Aorta (tissue), 5 donors: ENCODE results near the gene ITIH3. TPM values are rescaled to one million over a fixed set of nuclear protein-coding genes. Genes with fewer than 3 reads are reported as not detected.
A peak's percentile ranks its signal among the peaks of the same experiment; 100 is the strongest.

Source experiments
- ATAC-seq: fragments of 200-7000 bp; cut with Tn5 transposase; one replicate; pipeline ENCODE4 v1.9.1; 2022; ENCODE audit warnings: moderate library complexity; ENCODE audit not compliant: low FRiP score
- DNase-seq, 2 donors: peaks; one replicate each; pipeline ENCODE4 v3.0.0-alpha.2; 2020
- H3K27ac ChIP-seq, 2 donors: one replicate each; pipeline ENCODE4 v1.5.1; 2013; ENCODE audit warnings: low read length in 2 of 2, mild to moderate bottlenecking in 2 of 2, moderate library complexity in 2 of 2, control low read depth in 1 of 2, inconsistent platforms in 1 of 2, low read depth in 1 of 2
- H3K27me3 ChIP-seq, 2 donors: one replicate each; pipeline ENCODE4 v1.6.1; 2013; ENCODE audit warnings: control low read depth in 1 of 2, low read length in 1 of 2, mild to moderate bottlenecking in 1 of 2, moderate library complexity in 1 of 2; ENCODE audit not compliant: insufficient read depth in 2 of 2, control insufficient read depth in 1 of 2
- H3K36me3 ChIP-seq, 2 donors: one replicate each; pipeline ENCODE4 v1.6.1; 2013; ENCODE audit warnings: control low read depth in 1 of 2, low read length in 1 of 2, mild to moderate bottlenecking in 1 of 2; ENCODE audit not compliant: insufficient read depth in 2 of 2, control insufficient read depth in 1 of 2
- H3K4me1 ChIP-seq, 2 donors: one replicate each; pipeline ENCODE4 v1.6.1; 2013; ENCODE audit warnings: low read length in 2 of 2, control low read depth in 1 of 2, mild to moderate bottlenecking in 1 of 2, moderate library complexity in 1 of 2; ENCODE audit not compliant: insufficient read depth in 2 of 2, control insufficient read depth in 1 of 2
- H3K4me3 ChIP-seq, 2 donors: one replicate each; pipeline ENCODE4 v1.5.1; 2013; ENCODE audit warnings: low read length in 2 of 2, control low read depth in 1 of 2, mild to moderate bottlenecking in 1 of 2
- H3K9me3 ChIP-seq: one replicate; pipeline ENCODE4 v1.6.1; 2013; ENCODE audit warnings: mild to moderate bottlenecking, low read length; ENCODE audit not compliant: control insufficient read depth
- WGBS, 2 donors: extraction: QIAGEN DNeasy Blood & Tissue Kit; methylation state at CpG; one replicate each; pipeline ENCODE4 v1.1.7; 2013; 5-methylcytosine and 5-hydroxymethylcytosine counted together
- intact Hi-C, 2 donors: fragments of 100-400 bp; cut with DNase I; formaldehyde crosslinking; loops; one replicate each; pipeline versions ENCODE4 v1.14.2 to v1.15.0; 2022
- polyA plus RNA-seq, 2 donors: library from polyadenylated mRNA; stranded (reverse); fragments of 200-250 nt; gene quantifications; one replicate each; pipeline ENCODE4 v1.2.3, GENCODE V29; 2013
- total RNA-seq, 2 donors: library from RNA; stranded (reverse); fragmentation: NEBNext Ultra II Directional; extraction: Animal tissue kit (Norgen Biotek cat#: 25700); gene quantifications; one replicate each; pipeline ENCODE4 v1.2.1, GENCODE V29; 2021
- donor health status: healthy with polysubstance abuse.
- donor health status: Bipolar disorder and iron deficiency.
- donor health status: DM: no; HTN: no; CAD: no.
- donor health status: DM: no; HTN: no; CAD: no.
- donor health status: DM: yes; HTN: yes; CAD: no.

Gene ITIH3
- total and polyA plus RNA-seq, 4 donors = 2.4 to 75.1 (median 6.2) TPM

DNA sequence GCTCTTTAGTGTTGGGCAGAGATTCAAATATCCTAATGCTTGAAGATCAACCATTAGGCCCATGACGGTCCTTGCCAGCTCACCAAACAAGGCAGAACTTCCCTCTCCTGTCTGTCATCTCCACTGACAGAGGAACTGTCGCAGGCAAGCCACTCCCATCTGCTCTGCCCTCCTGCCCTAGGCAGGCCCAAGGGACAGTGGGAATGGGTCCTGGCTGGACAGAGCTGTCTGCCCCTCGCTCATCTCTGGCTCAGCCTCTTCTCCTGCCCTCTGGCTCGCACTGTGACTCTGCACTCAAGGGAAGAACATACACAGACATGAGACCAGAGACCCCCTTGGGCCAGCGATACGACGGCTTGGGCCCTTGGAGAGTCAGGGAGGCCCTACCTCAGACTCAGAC, 47.8 kb downstream of the ITIH3 start:
- ATAC-seq = no peak
- Histone ChIP-seq H3K27ac (peak overlapping the region in 1 of 2 donors; percentile 14), H3K4me1 (peaks cover 0 to 6% of the 10 kb centered on the region in 2 donors), H3K4me3 (no peak overlapping the region), H3K36me3 (peaks cover 0 to 3% of the 10 kb centered on the region in 2 donors), H3K9me3 (no peaks in the 10 kb centered on the region), H3K27me3 (no peaks in the 10 kb centered on the region)
- intact Hi-C loops = no loop called here
- peak in 1 of 2 donors; percentile 32 for DNase-seq
- WGBS, 2 donors = 59 to 68% methylated on average over 7 of the region's 7 CpGs

DNA sequence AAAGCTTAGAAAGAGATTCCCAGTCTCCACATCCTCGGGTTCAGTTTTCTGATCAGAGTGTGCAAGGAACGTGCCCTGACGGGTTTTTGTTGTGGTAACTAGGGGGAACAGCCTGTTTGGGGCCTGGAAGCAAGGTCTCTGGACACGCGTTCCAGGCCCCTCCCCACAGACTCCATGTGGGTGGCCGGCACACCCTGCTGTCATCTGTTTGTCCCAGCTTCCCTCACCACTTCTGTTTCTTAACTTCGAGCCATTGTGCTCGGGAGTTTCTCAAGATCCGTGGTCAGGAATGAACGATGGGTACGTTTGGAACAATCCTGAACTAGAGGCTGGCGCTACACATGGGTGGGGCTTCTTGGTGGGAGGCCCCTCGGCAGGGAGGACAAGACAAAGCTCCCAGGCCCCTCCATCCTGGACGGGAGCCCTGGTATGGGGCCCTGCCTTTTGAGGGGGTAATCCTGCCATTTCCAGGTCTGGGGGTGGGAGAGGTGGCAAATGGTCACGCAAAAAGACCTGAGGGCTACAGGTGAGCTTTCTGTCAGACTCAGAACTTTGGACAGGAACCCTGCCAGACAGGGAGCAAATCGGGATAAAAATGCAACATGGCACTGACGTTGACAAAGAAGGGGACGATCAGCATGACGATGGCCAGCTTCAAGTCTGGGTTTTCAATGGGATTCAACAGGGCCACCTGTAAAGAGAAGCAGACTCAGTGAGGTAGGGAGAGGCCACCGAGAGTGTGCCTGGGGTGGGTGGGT, 48.7 kb downstream of the ITIH3 start:
- Histone ChIP-seq H3K9me3 (no peaks in the 10 kb centered on the region), H3K4me3 (no peak overlapping the region), H3K36me3 (peaks cover 0 to 3% of the 10 kb centered on the region in 2 donors), H3K4me1 (peaks cover 0 to 6% of the 10 kb centered on the region in 2 donors), H3K27me3 (no peaks in the 10 kb centered on the region), H3K27ac (peak overlapping the region; percentile 86 to 92)
- peak in 1 of 2 donors; percentile 51 for DNase-seq
- ATAC-seq = no peak
- WGBS, 2 donors = 65 to 70% methylated on average over 20 of the region's 20 CpGs
- intact Hi-C loops = no loop called here

DNA sequence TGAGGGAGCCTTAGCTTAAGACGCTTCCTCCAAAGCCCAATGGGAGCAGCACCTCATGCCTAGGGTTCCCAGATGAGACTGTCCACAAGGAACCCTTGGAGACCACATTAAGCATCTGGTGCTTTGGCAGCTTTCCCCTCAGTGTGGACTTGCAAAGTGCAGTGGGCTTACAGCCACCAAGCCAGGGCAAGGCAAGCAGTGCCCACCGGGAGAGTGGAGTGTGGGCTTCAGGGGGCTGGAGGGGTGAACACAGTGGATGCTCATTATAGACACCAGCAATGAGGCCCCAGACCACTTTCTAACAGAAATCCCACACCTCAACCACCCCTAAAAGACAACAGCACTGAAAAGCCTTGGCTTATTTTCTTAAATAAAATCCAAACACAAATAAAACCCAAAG, 49.3 kb downstream of the ITIH3 start:
- no peaks in the 10 kb centered on the region for H3K9me3 ChIP-seq
- peak overlapping the region; percentile 86 to 92 for H3K27ac ChIP-seq
- peaks cover 0 to 3% of the 10 kb centered on the region in 2 donors for H3K36me3 ChIP-seq
- H3K27me3 ChIP-seq = no peaks in the 10 kb centered on the region
- 54 to 58% methylated on average over 2 of the region's 2 CpGs for WGBS, 2 donors
- ATAC-seq = no peak
- peaks cover 0 to 6% of the 10 kb centered on the region in 2 donors for H3K4me1 ChIP-seq
- no peak overlapping the region for H3K4me3 ChIP-seq
- intact Hi-C loops = loop anchor here in 1 of 2 donors (2.0 kb wide), 1 partner anchor 49 kb away; no protein-coding TSS in a partner anchor
- DNase-seq = peak in 1 of 2 donors; percentile 51

DNA sequence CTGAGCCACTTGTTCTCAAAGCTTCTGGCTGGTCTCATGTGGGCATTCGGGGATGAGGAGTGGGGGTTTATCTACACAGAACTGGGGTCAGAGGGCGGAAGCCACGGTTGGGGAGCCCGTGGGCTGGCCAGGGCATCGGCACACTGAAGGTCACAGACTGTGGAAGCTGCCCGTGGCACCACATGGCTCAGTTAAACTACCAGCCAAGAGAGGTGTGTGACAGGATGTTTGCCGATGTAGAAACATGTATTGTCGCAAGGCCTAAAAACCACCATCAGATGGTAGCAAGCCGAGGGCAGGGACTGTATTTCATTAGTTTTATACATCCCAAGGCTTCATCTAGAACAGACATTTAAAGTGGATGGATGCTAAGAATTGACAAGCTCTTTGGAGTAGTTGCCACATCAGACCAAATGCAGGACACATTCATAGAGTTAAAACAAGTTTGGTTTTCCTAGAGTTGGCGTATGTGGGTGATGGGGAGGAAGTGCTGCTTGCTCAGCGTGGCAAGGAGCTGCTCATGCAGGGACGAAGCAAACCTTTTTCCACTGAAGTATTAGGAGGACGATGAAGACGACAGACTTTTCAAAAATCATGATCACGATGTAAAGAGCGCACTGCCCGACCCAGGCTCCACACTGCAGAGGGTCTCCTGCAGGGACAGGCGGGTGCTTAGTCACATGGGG, 49.8 kb downstream of the ITIH3 start:
- peaks cover 0 to 1% of the 10 kb centered on the region in 2 donors for H3K36me3 ChIP-seq

DNA sequence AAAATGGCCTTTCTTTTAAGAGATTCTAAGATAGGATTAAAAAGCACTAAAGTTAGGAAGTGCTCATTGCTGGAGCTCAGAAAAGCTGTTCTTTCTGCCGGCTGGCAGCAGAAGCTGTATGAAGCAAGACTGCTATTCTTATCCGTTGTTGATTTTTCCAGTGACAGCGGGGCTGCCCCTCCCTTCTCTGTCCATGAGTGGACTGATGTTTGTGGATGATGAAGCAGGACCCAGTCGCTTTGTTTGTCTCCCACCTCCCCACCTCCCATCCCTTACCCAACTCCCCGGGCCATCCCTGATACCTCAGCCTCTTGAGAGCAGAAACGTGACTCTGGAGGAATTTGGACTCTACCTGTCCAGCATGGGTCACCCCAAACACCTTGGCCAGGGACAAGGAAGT, 50.6 kb downstream of the ITIH3 start:
- no peaks in the 10 kb centered on the region for H3K9me3 ChIP-seq
- no peaks in the 10 kb centered on the region for H3K27me3 ChIP-seq
- H3K4me1 ChIP-seq = peaks cover 0 to 6% of the 10 kb centered on the region in 2 donors
- ATAC-seq (peak; percentile 85), DNase-seq (peak; percentile 85 to 86)
- intact Hi-C loops = loop anchor here in 1 of 2 donors (2.0 kb wide), 1 partner anchor 48 kb away; no protein-coding TSS in a partner anchor
- H3K27ac ChIP-seq = peak overlapping the region; percentile 83 to 91
- 2 to 3% methylated on average over 6 of the region's 6 CpGs for WGBS, 2 donors
- no peak overlapping the region for H3K4me3 ChIP-seq
- peaks cover 0 to 1% of the 10 kb centered on the region in 2 donors for H3K36me3 ChIP-seq

More for the DNA sequence above, 49.8 kb downstream of the ITIH3 start:
- Histone ChIP-seq H3K4me1 (peaks cover 0 to 6% of the 10 kb centered on the region in 2 donors), H3K9me3 (no peaks in the 10 kb centered on the region), H3K27me3 (no peaks in the 10 kb centered on the region), H3K4me3 (no peak overlapping the region), H3K27ac (peak overlapping the region; percentile 86 to 92)
- intact Hi-C loops = loop anchor here in 1 of 2 donors (2.0 kb wide), 1 partner anchor 48 kb away; no protein-coding TSS in a partner anchor
- peak in 1 of 2 donors; percentile 68 for DNase-seq
- ATAC-seq = no peak
- WGBS, 2 donors = 26 to 28% methylated on average over 18 of the region's 18 CpGs

DNA sequence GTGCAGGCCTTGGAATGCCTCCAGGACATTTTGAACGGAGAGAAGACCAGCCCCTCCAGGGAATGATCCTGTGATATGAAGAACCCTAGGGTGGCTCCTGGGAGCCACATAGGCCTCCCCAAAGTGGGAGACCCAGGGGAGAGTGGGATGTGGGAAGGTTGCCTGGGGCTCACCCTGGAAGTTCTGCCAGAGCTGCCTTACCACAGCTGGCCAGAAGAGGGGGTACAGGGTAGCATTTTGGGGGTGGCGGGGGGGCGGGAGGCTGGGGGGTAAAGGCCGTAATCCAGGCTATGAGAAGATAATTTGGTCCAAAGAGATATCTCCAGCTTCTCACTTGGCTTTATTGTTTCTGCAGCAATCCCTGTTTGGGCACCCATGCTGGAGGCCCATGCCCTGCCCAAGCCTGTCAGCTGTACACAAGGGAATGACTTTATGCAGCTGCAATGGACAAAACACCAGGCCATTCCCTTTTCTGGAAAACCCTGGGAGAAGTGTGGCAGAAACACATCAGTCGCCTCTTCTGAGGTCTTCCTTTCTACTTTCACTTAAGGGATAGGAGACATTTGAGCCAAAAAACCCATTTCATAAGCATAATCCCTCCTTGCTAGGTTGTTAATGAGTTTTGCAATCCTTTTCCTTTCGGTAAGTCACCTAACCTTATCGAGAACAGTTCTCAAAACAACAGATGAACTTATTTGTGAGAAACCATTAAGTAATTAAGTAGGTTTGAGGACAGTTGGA, 51.3 kb downstream of the ITIH3 start:
- WGBS, 2 donors = 46 to 53% methylated on average over 7 of the region's 7 CpGs
- peaks cover 1 to 3% of the 10 kb centered on the region in 2 donors for H3K36me3 ChIP-seq
- H3K9me3 ChIP-seq = no peaks in the 10 kb centered on the region
- H3K4me1 ChIP-seq = peaks cover 0 to 6% of the 10 kb centered on the region in 2 donors
- DNase-seq (no peak), ATAC-seq (peak; percentile 46)
- intact Hi-C loops = loop anchor here in 1 of 2 donors (2.0 kb wide), 1 partner anchor 47 kb away; no protein-coding TSS in a partner anchor
- no peaks in the 10 kb centered on the region for H3K27me3 ChIP-seq
- H3K4me3 ChIP-seq = no peak overlapping the region
- H3K27ac ChIP-seq = peak overlapping the region; percentile 83 to 91

DNA sequence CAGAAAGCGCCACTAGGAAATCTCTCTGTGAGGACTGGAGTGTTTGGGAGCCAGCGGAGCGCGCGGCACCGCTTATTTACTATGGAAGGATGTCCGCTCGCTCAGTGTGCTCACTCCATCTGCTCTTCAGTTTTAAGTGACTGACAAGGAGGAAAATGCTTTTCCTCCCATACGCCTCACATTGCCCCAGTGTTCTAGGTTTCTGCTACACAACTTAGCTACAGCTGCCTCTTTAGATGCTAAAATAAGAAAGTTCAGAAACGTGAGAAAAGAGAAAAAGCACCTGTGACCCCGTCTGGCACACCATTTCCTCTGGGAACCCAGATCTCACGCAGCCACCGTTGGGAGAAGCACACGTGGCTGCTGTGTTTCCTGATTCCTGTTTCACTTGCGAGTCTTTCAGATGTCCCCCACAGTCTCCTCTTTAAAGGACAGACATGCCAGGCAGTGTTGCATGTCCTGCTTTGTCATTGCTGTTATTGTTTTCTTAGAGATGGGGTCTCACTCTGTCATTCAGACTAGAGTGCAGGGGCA, 51.9 kb downstream of the ITIH3 start:
- DNase-seq = no peak
- ATAC-seq = no peak
- Histone ChIP-seq H3K9me3 (no peaks in the 10 kb centered on the region), H3K27me3 (no peaks in the 10 kb centered on the region), H3K4me3 (no peak overlapping the region), H3K27ac (peak overlapping the region; percentile 32 to 91), H3K4me1 (peaks cover 0 to 6% of the 10 kb centered on the region in 2 donors), H3K36me3 (peaks cover 1 to 3% of the 10 kb centered on the region in 2 donors)
- intact Hi-C loops = no loop called here
- WGBS, 2 donors = 48 to 59% methylated on average over 15 of the region's 15 CpGs

DNA sequence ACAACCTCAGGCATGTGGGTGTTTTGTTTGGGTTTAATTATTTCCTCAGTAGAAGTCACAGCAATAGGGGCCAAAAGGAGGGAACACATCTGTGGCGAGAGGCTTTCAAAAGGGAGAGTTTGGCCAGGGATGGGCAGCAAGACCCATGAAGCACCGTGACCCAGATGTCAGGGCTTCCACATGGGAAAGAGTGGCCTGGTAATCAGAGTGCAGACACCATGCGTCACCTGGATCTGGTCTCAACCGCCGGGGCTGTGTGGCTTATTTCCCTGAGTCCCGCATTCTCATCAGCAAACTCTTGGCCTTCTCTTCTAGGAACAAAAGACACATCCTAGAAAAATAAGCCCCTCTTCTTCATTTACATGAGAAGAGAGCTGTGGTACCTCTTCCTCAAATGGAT, 52.6 kb downstream of the ITIH3 start:
- ATAC-seq = no peak
- Histone ChIP-seq H3K36me3 (peaks cover 1 to 3% of the 10 kb centered on the region in 2 donors), H3K9me3 (no peaks in the 10 kb centered on the region), H3K27ac (no peak overlapping the region), H3K27me3 (no peaks in the 10 kb centered on the region), H3K4me3 (no peak overlapping the region), H3K4me1 (peaks cover 0 to 6% of the 10 kb centered on the region in 2 donors)
- intact Hi-C loops = no loop called here
- WGBS, 2 donors = 94% methylated on average over 6 of the region's 6 CpGs
- no peak for DNase-seq
